ENCODE results near the gene WDR53.

- TF ChIP-seq POLR2AphosphoS5 (IDR thresholded peaks at IDR 0.05; ENCODE audit: borderline replicate concordance, low read depth, low read length) (no peak), EZH2 (IDR thresholded peaks at IDR 0.05) (no peak), FOXP2 (optimal IDR thresholded peaks at IDR 0.05; ENCODE audit: control extremely low read depth, extremely low read length, insufficient read depth) (no peak)
Measured at GRCh38 chr3:196541684-196542445, 26.5 kb downstream of the WDR53 start.

Data from SK-N-MC (cell line).